HepG2 (cell line): ENCODE data around the gene GINS2. TPM values are rescaled to one million over a fixed set of nuclear protein-coding genes. Genes with fewer than 3 reads are reported as not detected.

ENCODE experiments used
- AGO2 ChIP-seq: fragments of 200-400 bp; formaldehyde crosslinking; optimal IDR thresholded peaks from 2 replicates; pipeline ENCODE3; 2017; ENCODE audit warnings: mild to moderate bottlenecking, low read depth, low read length, moderate library complexity
- HNRNPL ChIP-seq: fragments of 200-400 bp; formaldehyde crosslinking; IDR thresholded peaks from 2 replicates; pipeline ENCODE4 v1.6.1; 2017; ENCODE audit warnings: mild to moderate bottlenecking, low read depth, low read length
- MIER2 ChIP-seq: IDR thresholded peaks from 2 replicates; pipeline ENCODE4 v1.6.1; 2016; ENCODE audit warnings: missing biosample characterization, missing genetic modification reagents
- MNT ChIP-seq: fragments of 450-650 bp; IDR thresholded peaks from 2 replicates; pipeline ENCODE4 v1.6.1; 2016
- STAT5B ChIP-seq: sonication (generic); formaldehyde crosslinking; IDR thresholded peaks from 2 replicates; pipeline ENCODE4 v1.4.0; 2020; ENCODE audit warnings: missing genetic modification reagents
- ZNF382 ChIP-seq: sonication (generic); formaldehyde crosslinking; IDR thresholded peaks from 2 replicates; pipeline ENCODE4 v1.5.0; 2020; ENCODE audit warnings: missing genetic modification reagents, mild to moderate bottlenecking, borderline replicate concordance
- ZNF629 ChIP-seq: sonication (generic); formaldehyde crosslinking; conservative IDR thresholded peaks from 2 replicates; pipeline ENCODE4 v1.5.0; 2020; ENCODE audit warnings: missing genetic modification reagents
- ZNF710 ChIP-seq: sonication (generic); formaldehyde crosslinking; IDR thresholded peaks from 2 replicates; pipeline ENCODE4 v1.5.0; 2020; ENCODE audit warnings: mild to moderate bottlenecking, missing genetic modification reagents, borderline replicate concordance
- ZNF776 ChIP-seq: sonication (generic); formaldehyde crosslinking; IDR thresholded peaks from 2 replicates; pipeline ENCODE4 v1.4.0; 2020; ENCODE audit warnings: mild to moderate bottlenecking, missing genetic modification reagents
- ZNF883 ChIP-seq: sonication (generic); formaldehyde crosslinking; IDR thresholded peaks from 2 replicates; pipeline ENCODE4 v1.5.1; 2020; ENCODE audit warnings: mild to moderate bottlenecking, missing genetic modification reagents; ENCODE audit errors: not compliant biosample characterization
- polyA plus RNA-seq, 8 experiments: library from polyadenylated mRNA; depleted of rRNA in 3 of 8; stranded (reverse) in 7 of 8; unstranded in 1 of 8; fragments of >200 nt; fragmentation: Illumina TruSeq in 4 of 8; extraction: Trizol in 4 of 8; gene quantifications; 2 replicates each; pipeline versions ENCODE4 v1.2.1 to v1.2.3, GENCODE V29; 2011 to 2016; ENCODE audit warnings: low read depth in 4 of 8, missing spikeins in 1 of 8, mixed read lengths in 1 of 8; ENCODE audit not compliant: insufficient read depth in 1 of 8
- total RNA-seq, 5 experiments: library from RNA; depleted of rRNA; stranded (reverse); fragments of >200 nt; fragmentation: Illumina TruSeq; extraction: Trizol; gene quantifications; 2 replicates each; pipeline ENCODE4 v1.2.3, GENCODE V29; 2016; ENCODE audit warnings: low read depth in 1 of 5
- TF ChIP-seq, protein P1 (sequence below), 2 experiments: sonication (generic) in 1 of 2; formaldehyde crosslinking in 1 of 2; IDR thresholded peaks; 2 replicates each; pipeline versions ENCODE4 v1.4.0 to v1.6.1; 2016 to 2020; ENCODE audit warnings: borderline replicate concordance in 1 of 2, low read depth in 1 of 2, mild to moderate bottlenecking in 1 of 2, missing genetic modification reagents in 1 of 2

The GINS2 gene
- total and polyA plus RNA-seq, 2 of the 13 experiments (the other 11 are each of a cell fraction or from before 2014, with no cell fraction given) = 10.6 to 48.3 TPM

DNA sequence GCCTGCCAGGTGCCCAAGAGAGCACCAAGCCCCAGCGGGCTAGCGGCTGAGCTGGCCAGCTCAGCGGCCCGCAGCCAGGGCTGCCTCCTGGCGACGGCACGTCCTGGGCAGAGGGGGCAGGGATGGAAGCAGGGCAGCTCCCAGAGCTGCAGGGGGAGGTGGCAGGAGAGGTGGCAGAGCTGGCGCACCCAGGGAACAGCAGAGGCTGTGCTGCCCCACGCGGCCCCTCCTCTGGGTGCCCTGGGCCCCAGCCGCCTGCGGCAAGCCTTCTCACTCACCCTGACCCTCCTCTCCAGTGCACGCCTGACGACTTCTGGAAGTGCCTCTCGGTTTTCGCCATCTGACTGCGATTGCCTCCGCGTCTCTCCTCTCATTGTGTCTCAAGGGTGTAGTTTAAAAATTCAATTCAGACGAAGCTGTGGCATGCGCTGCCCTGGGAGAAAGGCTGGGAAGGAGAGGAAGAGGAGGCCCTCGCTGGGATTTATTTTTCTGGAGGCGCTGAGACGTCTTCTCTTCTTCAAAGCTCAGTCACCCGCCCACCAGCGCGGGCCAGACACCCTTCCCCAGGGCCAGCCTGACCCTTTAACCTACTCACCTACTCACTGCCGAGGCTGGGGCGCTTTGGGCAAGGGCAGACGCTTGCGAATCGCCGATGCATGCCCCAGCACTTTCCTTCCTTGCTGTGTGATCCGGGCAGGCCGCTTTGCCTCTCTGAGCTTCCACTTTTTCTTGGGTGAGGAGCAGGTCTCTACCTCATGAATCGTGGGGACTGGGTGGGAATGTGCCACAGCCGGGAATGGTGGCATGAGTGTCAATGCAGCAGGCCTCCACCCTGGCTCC, 50.7 kb downstream of the GINS2 start (continued):
- TF ChIP-seq ZNF710 (CRISPR knock-in tag) (no peak), ZNF382 (CRISPR knock-in tag) (no peak), HNRNPL (0 out of 2 replicates have a peak, but pooled peaks have one; percentile 22), ZNF883 (no peak), MNT (no peak), ZNF776 (CRISPR knock-in tag) (no peak), AGO2 (peak; percentile 26), ZNF629 (CRISPR knock-in tag) (no peak), STAT5B (CRISPR knock-in tag) (no peak), MIER2 (CRISPR knock-in tag) (no peak)
- TF ChIP-seq, protein P1, sequence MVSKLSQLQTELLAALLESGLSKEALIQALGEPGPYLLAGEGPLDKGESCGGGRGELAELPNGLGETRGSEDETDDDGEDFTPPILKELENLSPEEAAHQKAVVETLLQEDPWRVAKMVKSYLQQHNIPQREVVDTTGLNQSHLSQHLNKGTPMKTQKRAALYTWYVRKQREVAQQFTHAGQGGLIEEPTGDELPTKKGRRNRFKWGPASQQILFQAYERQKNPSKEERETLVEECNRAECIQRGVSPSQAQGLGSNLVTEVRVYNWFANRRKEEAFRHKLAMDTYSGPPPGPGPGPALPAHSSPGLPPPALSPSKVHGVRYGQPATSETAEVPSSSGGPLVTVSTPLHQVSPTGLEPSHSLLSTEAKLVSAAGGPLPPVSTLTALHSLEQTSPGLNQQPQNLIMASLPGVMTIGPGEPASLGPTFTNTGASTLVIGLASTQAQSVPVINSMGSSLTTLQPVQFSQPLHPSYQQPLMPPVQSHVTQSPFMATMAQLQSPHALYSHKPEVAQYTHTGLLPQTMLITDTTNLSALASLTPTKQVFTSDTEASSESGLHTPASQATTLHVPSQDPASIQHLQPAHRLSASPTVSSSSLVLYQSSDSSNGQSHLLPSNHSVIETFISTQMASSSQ (IDR thresholded peaks at IDR 0.05; ENCODE audit: low read depth) = no peak
- TF ChIP-seq, protein P1 (CRISPR knock-in tag; IDR thresholded peaks at IDR 0.05; ENCODE audit: borderline replicate concordance) = no peak
- TF ChIP-seq, all 625 proteins: peak for 3
